NCI-H748 (cell line): ENCODE data around the gene FAM120B.
A peak's percentile ranks its signal among the peaks of the same experiment; 100 is the strongest.
"Not testable (repeated sequence)": the region's sequence is repeated elsewhere in the genome, so short reads cannot be mapped to it uniquely, and the experiment has no call there.

Source experiments
- DNase-seq: peaks from one replicate; lab custom pipeline; 2025; ENCODE audit not compliant: unreplicated experiment; lab: John Stamatoyannopoulos, UW

FAM120B gene

GRCh38 chr6:170297576-170298330 lies 8.8 kb upstream of the FAM120B start:
- DNase-seq: peak; percentile 94

GRCh38 chr6:170298688-170299087 lies 7.9 kb upstream of the FAM120B start:
- no peak for DNase-seq

- no peak for DNase-seq
These were observed 5.4 kb upstream of the FAM120B start for GRCh38 chr6:170301184-170301583.

GRCh38 chr6:170305805-170306323 lies 694 bp upstream of the FAM120B start:
- DNase-seq: peak; percentile 60

GRCh38 chr6:170307080-170307545 lies 555 bp downstream of the FAM120B start:
- DNase-seq: no peak

- DNase-seq: no peak
These were observed 2.2 kb downstream of the FAM120B start for GRCh38 chr6:170308761-170309160.

- no peak for DNase-seq
These were observed 5.1 kb downstream of the FAM120B start for GRCh38 chr6:170311696-170312095.

- DNase-seq: no peak
These were observed 6.3 kb downstream of the FAM120B start for GRCh38 chr6:170312876-170313275.

- DNase-seq: no peak
These were observed 7.2 kb downstream of the FAM120B start for GRCh38 chr6:170313716-170314295.

- DNase-seq: no peak
These were observed 8.4 kb downstream of the FAM120B start for GRCh38 chr6:170314983-170315382.

- no peak for DNase-seq
These were observed 9.5 kb downstream of the FAM120B start for GRCh38 chr6:170316071-170316470.

- no peak for DNase-seq
These were observed 10.5 kb downstream of the FAM120B start for GRCh38 chr6:170317076-170317475.

GRCh38 chr6:170317718-170318117 lies 11.2 kb downstream of the FAM120B start:
- no peak for DNase-seq

GRCh38 chr6:170329321-170329720 lies 22.8 kb downstream of the FAM120B start:
- no peak for DNase-seq

- not testable (repeated sequence) for DNase-seq
These were observed 28.6 kb downstream of the FAM120B start for GRCh38 chr6:170335199-170335598.

- DNase-seq: no peak
These were observed 38.3 kb downstream of the FAM120B start for GRCh38 chr6:170344631-170345576.

GRCh38 chr6:170345662-170346061 lies 39.1 kb downstream of the FAM120B start:
- no peak for DNase-seq

GRCh38 chr6:170346649-170347048 lies 40.1 kb downstream of the FAM120B start:
- no peak for DNase-seq

- DNase-seq: no peak
These were observed 40.5 kb downstream of the FAM120B start for GRCh38 chr6:170347091-170347490.

- DNase-seq: no peak
These were observed 41.4 kb downstream of the FAM120B start for GRCh38 chr6:170347975-170348374.

GRCh38 chr6:170351456-170351855 lies 44.9 kb downstream of the FAM120B start:
- DNase-seq: not testable (repeated sequence)
